ENCODE results near the gene AGPAT1. TPM values are rescaled to one million over a fixed set of nuclear protein-coding genes. Genes with fewer than 3 reads are reported as not detected.
A peak's percentile ranks its signal among the peaks of the same experiment; 100 is the strongest.

The AGPAT1 gene
- total and polyA plus RNA-seq, 2 of the 13 experiments (the other 11 are each of a cell fraction or from before 2014, with no cell fraction given) = 51.3 to 139 TPM

- TF ChIP-seq CEBPZ (IDR thresholded peaks at IDR 0.05; ENCODE audit: low read length) (no peak), SMAD9 (CRISPR knock-in tag; IDR thresholded peaks at IDR 0.05) (0 out of 2 replicates have a peak, but pooled peaks have one; percentile 31), ZFP36L1 (CRISPR knock-in tag; IDR thresholded peaks at IDR 0.05) (no peak), REL (CRISPR knock-in tag; conservative IDR thresholded peaks at IDR 0.05) (no peak), ATF7 (IDR thresholded peaks at IDR 0.05) (no peak), ATF7 (CRISPR knock-in tag; IDR thresholded peaks at IDR 0.05) (no peak; the same call in 1 of the 2 replicates), ZNF737 (CRISPR knock-in tag; IDR thresholded peaks at IDR 0.05; ENCODE audit: borderline replicate concordance) (no peak), MAZ (IDR thresholded peaks at IDR 0.05; ENCODE audit: borderline replicate concordance, low read depth, low read length) (peak; percentile 96; the same call in 1 of the 2 replicates), MAZ (CRISPR knock-in tag; IDR thresholded peaks at IDR 0.05; ENCODE audit: low read depth) (no peak; the same call in none of the 2 replicates), ZFP1 (CRISPR knock-in tag; IDR thresholded peaks at IDR 0.05) (0 out of 2 replicates have a peak, but pooled peaks have one; percentile 31), JUND (CRISPR knock-in tag; IDR thresholded peaks at IDR 0.05) (no peak), PTBP1 (IDR thresholded peaks at IDR 0.05; ENCODE audit: low read depth, low read length, poor library complexity, severe bottlenecking) (no peak), HNRNPL (IDR thresholded peaks at IDR 0.05; ENCODE audit: low read depth, low read length) (no peak; the same call in 1 of the 2 replicates), ZNF616 (CRISPR knock-in tag; IDR thresholded peaks at IDR 0.05; ENCODE audit: low read depth) (no peak), ZNF30 (CRISPR knock-in tag; IDR thresholded peaks at IDR 0.05) (no peak)
Measured at GRCh38 chr6:32195652-32195901, 19.7 kb upstream of the AGPAT1 start (continued).
